22Rv1 (cell line): ENCODE measurements around the gene ANTXR1.

Experiments
- CTCF ChIP-seq: fragments of 450-650 bp; IDR thresholded peaks from 2 replicates; pipeline ENCODE4 v1.5.1; 2017; ENCODE audit warnings: mild to moderate bottlenecking
- ZFX ChIP-seq: fragments of 450-650 bp; IDR thresholded peaks from 2 replicates; pipeline ENCODE4 v1.6.1; 2017; ENCODE audit warnings: antibody characterized with exemption, borderline replicate concordance

DNA sequence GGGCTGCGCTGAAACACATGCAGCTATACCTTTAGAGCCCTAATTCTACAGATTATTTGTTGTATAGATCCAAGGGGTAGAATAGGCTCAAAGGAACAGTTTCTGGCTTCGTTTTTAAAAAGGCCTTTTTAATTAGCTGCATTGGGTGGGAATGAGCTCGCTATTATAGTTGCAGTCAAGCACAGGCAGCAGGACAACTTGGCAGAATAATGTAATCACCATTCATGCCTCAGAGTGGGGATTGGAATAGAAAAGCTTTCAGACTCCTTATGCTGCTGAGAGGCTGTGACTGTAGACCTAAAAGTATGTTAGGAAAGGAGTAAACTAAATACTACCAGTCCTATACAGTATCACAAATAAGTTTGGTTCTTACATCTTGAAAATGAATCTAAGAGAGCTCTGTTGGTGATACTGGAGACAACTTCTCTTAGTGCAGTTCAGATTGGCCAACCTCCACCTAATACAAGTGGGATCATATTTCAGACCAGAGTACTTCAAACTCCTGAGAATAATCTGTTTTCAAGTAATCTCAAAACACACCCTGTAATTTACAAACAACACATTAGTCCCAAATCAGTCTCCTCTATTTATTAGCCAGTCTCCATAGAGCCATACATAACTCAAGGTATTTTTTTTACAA, 121.4 kb downstream of the ANTXR1 start:
- TF ChIP-seq CTCF (no peak), ZFX (no peak)
